OCI-M2 (cell line): ENCODE results near the gene AURKAIP1.
"Not testable (repeated sequence)": the region's sequence is repeated elsewhere in the genome, so short reads cannot be mapped to it uniquely, and the experiment has no call there.

Experiments
- DNase-seq: peaks from one replicate; lab custom pipeline; 2025; ENCODE audit not compliant: unreplicated experiment; lab: John Stamatoyannopoulos, UW

Gene AURKAIP1

GRCh38 chr1:1406821-1407635 is 32.0 kb upstream of the AURKAIP1 start, which contains the start of gene MRPL20:
Gene MRPL20, minus strand, starts transcription at chr1:1407293. Its CDS starts 76 bp downstream, at chr1:1407217.
- DNase-seq: peak; percentile 13

DNA sequence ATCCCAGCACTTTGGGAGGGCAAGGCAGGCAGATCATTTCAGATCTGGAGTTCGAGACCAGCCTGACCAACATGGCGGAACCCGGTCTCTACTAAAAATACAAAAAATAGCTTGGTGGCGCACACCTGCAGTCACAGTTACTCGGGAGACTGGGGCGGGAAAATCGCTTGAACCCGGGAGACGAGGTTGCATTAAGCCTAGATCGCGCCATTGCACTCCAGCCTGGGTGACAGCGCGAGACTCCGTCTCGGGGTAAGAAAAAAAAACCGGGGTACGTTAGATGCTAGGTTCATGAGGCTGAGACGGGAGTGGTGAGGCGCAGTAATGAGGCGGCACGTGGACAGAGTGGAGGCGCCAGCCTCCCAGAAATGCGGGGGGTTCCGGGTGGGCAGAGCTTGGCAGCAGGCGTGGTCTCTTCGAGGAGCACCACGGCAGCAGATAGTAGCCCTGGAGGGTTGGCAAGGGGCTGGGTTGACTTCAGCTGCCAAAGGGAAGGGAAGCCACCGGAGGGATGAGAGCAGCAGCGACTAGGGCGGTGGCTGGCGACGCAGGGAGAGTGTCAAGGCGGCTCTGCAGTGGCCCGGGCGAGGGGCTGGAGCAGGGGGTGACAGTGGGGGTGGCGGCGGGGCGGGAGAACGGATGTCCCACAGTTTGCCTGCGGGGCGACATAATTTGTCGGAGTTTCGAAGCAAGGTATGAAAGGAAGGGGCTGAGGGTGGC is 31.3 kb upstream of the AURKAIP1 start:
- no peak for DNase-seq

GRCh38 chr1:1403653-1404052 is 28.6 kb upstream of the AURKAIP1 start:
- DNase-seq: no peak

DNA sequence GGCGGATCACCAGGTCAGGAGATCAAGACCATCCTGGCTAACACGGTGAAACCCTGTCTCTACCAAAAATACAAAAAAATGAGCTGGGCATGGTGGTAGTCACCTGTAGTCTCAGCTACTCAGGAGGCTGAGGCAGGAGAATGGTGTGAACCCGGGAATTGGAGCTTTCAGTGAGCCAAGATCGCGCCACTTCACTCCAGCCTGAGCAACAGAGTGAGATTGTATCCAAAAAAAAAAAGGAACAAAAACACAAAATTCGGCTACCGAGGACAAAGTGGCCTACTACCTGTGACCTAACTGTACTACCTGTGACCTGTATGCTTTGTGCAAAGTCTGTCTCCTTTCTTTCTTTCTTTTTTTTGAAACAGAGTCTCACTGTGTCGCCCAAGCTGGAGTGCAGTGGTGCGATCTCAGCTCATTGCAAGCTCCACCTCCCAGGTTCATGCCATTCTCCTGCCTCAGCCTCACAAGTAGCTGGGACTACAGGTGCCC is 27.9 kb upstream of the AURKAIP1 start:
- not testable (repeated sequence) for DNase-seq

DNA sequence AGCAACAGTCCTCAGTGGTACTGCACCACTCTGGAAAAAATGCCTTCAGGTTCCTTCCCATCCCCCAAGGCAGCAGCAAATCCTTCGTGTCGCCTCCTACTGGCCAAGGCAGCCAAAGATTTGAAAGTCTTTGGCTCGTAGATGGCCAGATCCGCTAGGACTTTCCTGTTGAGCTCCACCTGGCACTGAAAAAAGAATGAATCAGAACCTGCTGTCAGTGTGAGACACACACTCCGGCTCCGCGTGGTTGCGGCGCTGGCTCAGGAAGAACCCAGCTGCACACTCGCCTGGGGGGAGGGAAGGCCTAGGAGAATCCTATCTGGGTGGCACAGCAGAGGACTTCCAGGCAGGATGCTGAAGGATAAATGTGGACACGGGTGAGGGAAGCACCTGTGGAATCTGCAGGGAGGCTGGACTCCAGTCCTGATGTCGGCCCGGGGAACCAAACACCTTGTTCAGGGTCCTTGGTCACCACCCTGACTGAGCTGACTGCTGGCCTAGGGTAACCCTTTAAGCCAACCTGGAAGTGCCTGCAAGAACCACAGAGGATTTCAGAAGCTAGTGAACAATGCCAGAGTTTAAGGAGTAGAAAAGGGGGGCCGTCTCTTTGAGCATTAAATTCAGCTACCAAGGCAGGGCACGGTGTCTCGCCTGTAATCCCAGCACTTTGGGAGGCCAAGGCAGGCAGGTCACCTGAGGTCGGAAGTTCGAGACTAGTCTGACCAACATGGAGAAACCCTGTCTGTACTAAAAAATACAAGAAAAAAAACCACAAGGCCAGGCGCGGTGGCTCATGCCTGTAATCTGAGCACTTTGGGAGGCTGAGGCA is 27.3 kb upstream of the AURKAIP1 start:
- no peak for DNase-seq

GRCh38 chr1:1401457-1402010 is 26.5 kb upstream of the AURKAIP1 start:
- no peak for DNase-seq

DNA sequence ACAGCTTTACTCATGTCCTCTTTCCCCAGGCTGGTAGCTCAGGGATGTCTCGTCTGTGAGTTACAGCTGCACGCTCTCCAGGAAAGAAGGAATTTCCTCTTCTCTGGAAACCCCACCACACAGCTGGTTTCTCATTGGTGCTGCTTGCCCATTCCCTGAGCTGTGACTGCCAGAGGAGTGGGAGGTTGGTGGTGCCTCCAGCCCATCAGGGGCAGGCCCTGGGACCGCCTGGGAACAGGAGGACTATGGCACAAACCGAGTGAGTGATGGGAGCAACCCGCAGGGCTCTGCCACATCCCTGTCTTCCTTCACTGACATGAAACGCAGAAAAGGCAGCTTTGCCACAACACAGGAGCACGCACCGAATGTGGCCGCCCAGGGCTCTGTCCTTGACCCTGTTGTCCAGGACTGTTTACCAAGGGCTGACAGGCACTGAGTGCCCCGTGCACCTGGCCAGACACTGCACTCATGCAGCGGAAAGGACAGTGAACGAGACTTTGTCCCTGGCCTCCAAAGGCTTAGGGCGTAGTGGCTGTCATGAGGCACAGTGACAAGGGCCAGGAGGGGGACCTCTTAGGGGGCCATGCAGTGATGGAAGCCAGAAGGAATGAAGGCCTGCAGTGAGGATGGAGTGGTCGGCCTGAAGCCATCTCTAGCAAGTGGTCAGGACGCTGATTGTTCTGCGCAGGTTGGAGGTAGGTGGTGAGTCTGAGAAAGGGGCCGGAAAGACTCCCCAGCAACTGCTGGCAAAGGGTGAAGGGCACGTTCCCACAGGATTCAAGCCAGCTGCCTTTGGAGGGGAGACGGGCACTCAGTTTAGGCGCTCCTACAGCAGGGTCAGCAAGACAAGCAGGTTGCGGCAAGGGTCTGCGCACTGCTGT is 25.8 kb upstream of the AURKAIP1 start:
- DNase-seq: no peak

GRCh38 chr1:1399872-1400575 is 25.0 kb upstream of the AURKAIP1 start:
- DNase-seq: no peak

GRCh38 chr1:1399187-1399871 is 24.3 kb upstream of the AURKAIP1 start, which contains the start of gene CCNL2:
Gene CCNL2, minus strand, starts transcription at chr1:1399335. Its CDS starts 29 bp downstream, at chr1:1399306.
- DNase-seq: peak; percentile 61

GRCh38 chr1:1398677-1399186 is 23.7 kb upstream of the AURKAIP1 start:
- DNase-seq: no peak

DNA sequence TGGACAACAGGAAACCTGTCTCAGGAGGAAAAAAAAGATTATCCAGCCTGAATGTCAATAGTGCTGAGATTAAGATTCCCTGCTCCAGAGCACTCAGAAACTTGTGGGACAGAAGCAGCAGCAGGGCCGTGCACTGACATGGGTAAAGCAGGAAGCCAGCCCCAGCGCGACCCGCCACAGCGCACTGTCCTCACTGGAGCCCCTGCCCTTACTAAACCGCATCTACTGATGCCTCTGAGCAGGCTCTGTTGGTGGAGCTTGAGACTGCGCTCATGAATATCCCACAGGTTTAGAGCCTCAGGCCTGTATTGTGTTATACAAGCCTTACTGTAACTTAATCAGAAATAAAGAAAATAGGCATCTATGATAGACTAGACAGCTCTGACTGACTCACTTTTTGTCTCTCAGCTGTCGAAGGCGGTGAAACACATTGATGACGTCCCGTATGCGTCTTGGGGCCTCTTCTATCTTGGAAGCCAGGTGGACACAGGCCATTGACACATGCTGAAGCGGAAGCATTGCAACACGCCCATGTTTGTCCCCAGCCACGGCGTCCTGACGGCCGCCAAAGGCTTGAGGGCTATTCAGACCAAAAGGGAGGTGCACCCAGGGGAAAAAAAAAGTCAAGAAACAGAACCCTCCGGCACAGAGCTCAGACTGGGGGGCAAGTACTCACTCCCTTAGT is 23.0 kb upstream of the AURKAIP1 start:
- no peak for DNase-seq

DNA sequence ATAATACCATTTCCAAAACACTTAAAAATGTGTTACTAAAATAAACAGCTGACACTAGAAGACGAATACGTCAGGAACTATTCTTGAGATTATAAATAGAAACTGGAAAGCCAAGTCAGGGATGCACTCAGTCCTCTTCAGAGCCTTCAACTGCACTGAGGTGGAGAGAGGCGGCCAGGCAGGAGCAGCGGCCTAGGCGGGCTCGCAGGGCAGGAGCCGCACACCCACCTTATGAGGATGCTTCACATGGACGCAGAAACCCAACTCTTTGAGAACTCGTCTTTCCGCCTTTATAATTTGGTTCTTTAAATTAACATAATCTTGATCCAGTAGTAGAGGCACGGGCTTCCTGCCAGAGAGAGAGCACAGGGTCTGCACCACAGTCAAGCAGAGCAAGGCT is 20.2 kb upstream of the AURKAIP1 start:
- DNase-seq: no peak

DNA sequence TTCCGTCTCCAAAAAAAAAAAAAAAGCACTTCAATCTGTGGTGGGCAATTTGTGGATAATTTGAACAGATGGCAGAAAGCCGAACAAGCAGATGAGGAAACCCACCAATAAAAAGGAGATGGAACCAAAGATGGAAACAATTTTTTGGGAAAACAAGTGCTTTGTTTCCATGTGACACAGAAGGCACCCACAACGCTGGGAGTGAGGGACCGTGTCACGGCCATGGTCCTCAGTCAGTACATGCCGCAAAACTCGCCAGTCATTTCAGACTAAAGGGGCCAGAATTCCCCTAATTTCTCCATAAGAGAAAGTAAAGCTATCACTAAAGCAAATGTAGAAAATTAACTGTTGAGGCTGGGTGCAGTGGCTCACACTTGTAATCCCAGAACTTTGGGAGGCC is 19.1 kb upstream of the AURKAIP1 start:
- no peak for DNase-seq

GRCh38 chr1:1393428-1393827 is 18.4 kb upstream of the AURKAIP1 start:
- no peak for DNase-seq

DNA sequence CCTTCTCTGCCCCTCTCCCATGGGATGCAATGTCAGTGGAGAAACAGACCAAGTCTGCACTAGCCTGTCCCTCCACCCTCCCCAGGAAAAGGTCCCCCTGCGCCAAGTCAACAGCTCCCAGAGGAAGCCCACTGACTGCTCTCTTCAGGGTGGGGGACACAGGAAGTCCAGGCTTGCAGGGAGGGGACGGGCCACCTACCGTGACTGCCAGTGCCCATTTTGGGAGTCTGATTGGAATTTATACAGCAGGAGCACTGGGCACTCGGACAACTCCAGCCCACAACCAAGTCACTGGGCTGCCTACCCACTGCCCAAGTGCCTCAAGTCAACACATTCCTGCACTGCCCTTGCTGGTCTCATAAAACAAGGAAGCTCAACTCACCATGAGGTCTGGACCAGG is 18.0 kb upstream of the AURKAIP1 start:
- no peak for DNase-seq

- DNase-seq: no peak
Measured at GRCh38 chr1:1391225-1391624, 16.2 kb upstream of the AURKAIP1 start.

GRCh38 chr1:1390675-1391074 is 15.7 kb upstream of the AURKAIP1 start:
- DNase-seq: no peak

DNA sequence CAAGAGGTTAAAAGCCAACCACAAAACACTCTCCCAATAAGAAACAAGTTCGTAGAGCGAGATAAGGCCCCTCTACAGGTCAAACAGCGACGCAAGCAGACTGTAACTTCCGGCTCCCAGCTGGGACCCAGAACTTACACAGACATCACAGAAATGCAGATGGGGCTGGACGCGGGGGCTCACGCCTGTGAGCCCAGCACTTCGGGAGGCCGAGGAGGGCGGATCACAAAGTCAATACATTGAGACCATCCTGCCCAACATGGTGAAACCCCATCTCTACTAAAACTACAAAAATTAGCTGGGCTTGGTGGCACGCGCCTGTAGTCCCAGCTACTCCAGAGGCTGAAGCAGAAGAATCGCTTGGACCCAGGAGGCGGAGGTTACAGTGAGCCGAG is 13.1 kb upstream of the AURKAIP1 start:
- no peak for DNase-seq
